ENCODE data around the gene FOXO3.

DNA sequence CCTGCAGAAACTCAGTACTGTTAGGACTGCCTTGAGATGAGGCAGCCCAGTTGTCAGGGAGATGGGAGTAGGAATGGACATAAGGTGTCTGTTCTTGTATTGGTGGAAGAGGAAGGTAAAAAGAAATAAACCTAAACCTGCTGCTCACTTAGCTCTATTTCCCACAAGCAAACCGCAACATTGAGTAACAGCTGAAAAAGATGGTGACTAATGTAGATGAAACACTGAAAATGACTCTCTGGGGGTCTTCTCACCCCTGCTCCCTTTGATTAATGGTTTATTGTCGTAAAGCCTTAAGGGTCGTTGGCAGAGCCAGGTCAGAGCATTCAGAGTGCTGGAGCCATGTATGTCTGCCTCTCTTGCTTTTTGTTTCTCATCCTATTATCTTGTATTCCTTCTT, 87.5 kb downstream of the FOXO3 start:
- TF ChIP-seq, protein P1, sequence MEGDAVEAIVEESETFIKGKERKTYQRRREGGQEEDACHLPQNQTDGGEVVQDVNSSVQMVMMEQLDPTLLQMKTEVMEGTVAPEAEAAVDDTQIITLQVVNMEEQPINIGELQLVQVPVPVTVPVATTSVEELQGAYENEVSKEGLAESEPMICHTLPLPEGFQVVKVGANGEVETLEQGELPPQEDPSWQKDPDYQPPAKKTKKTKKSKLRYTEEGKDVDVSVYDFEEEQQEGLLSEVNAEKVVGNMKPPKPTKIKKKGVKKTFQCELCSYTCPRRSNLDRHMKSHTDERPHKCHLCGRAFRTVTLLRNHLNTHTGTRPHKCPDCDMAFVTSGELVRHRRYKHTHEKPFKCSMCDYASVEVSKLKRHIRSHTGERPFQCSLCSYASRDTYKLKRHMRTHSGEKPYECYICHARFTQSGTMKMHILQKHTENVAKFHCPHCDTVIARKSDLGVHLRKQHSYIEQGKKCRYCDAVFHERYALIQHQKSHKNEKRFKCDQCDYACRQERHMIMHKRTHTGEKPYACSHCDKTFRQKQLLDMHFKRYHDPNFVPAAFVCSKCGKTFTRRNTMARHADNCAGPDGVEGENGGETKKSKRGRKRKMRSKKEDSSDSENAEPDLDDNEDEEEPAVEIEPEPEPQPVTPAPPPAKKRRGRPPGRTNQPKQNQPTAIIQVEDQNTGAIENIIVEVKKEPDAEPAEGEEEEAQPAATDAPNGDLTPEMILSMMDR (IDR thresholded peaks at IDR 0.05), result no peak
- TF ChIP-seq POLR2AphosphoS5 (IDR thresholded peaks at IDR 0.05), result no peak

Data from breast epithelium (tissue), 3 donors.